Endometrium (tissue), 2 donors: Measurements from ENCODE around the gene VAV3.

Source experiments
- FAIRE-seq: peaks from 2 replicates; lab custom pipeline; 2012; peaks lifted over from hg19 to GRCh38; lab: Jason Lieb, UNC
- donor health status: control.
- donor health status: control.

Gene VAV3

GRCh38 chr1:107789817-107790524, 175.0 kb downstream of the VAV3 start:
- FAIRE-seq: no peak

- no peak for FAIRE-seq
Measured at GRCh38 chr1:107788206-107789202, 176.5 kb downstream of the VAV3 start.

- FAIRE-seq: no peak
Measured at GRCh38 chr1:107787299-107787698, 177.7 kb downstream of the VAV3 start.

- no peak for FAIRE-seq
Measured at GRCh38 chr1:107786203-107786845, 178.7 kb downstream of the VAV3 start.

GRCh38 chr1:107785496-107786202, 179.3 kb downstream of the VAV3 start:
- FAIRE-seq: no peak

- peak; percentile 87 for FAIRE-seq
Measured at GRCh38 chr1:107782217-107782845, 182.6 kb downstream of the VAV3 start.

GRCh38 chr1:107781245-107781644, 183.7 kb downstream of the VAV3 start:
- FAIRE-seq: no peak

- FAIRE-seq: no peak
Measured at GRCh38 chr1:107777664-107778047, 187.3 kb downstream of the VAV3 start.

- no peak for FAIRE-seq
Measured at GRCh38 chr1:107776900-107777663, 187.9 kb downstream of the VAV3 start.

GRCh38 chr1:107771377-107771776, 193.6 kb downstream of the VAV3 start:
- FAIRE-seq: no peak

- FAIRE-seq: no peak
Measured at GRCh38 chr1:107767156-107767582, 197.8 kb downstream of the VAV3 start.

GRCh38 chr1:107766533-107766932, 198.4 kb downstream of the VAV3 start:
- no peak for FAIRE-seq

GRCh38 chr1:107762751-107763390, 202.1 kb downstream of the VAV3 start:
- no peak for FAIRE-seq

- no peak for FAIRE-seq
Measured at GRCh38 chr1:107760065-107760464, 204.9 kb downstream of the VAV3 start.

GRCh38 chr1:107750364-107750959, 214.5 kb downstream of the VAV3 start:
- FAIRE-seq: no peak

GRCh38 chr1:107748531-107748930, 216.4 kb downstream of the VAV3 start:
- peak; percentile 90 for FAIRE-seq

- FAIRE-seq: no peak
Measured at GRCh38 chr1:107741242-107741641, 223.7 kb downstream of the VAV3 start.

- no peak for FAIRE-seq
Measured at GRCh38 chr1:107740579-107740978, 224.4 kb downstream of the VAV3 start.

- no peak for FAIRE-seq
Measured at GRCh38 chr1:107739651-107740050, 225.3 kb downstream of the VAV3 start.

GRCh38 chr1:107739201-107739600, 225.8 kb downstream of the VAV3 start:
- no peak for FAIRE-seq
